HFF-Myc (cell line): ENCODE data around the gene LARGE1.

ENCODE experiments used
- DNase-seq: peaks from one replicate; pipeline ENCODE4 v3.0.0-alpha.2; 2011; ENCODE audit warnings: low read depth; ENCODE audit errors: extremely low read depth
- H3K4me3 ChIP-seq: replicated peaks from 2 replicates; pipeline ENCODE4 v1.5.1; 2011; ENCODE audit warnings: low read depth, mild to moderate bottlenecking, control low read depth, low read length
- CTCF ChIP-seq: IDR thresholded peaks from 2 replicates; pipeline ENCODE4 v1.5.1; 2012; ENCODE audit warnings: mild to moderate bottlenecking, low read depth, low read length, control low read depth; ENCODE audit errors: missing control alignments

Gene LARGE1

GRCh38 chr22:33553493-33553892 is 366.8 kb downstream of the LARGE1 start:
- H3K4me3 ChIP-seq: no peak overlapping the region
- DNase-seq: no peak
- no peak for TF ChIP-seq CTCF

GRCh38 chr22:33544707-33545106 is 375.6 kb downstream of the LARGE1 start:
- no peak for TF ChIP-seq CTCF
- no peak overlapping the region for H3K4me3 ChIP-seq
- DNase-seq: peak; percentile 14

GRCh38 chr22:33542722-33543121 is 377.6 kb downstream of the LARGE1 start:
- no peak for TF ChIP-seq CTCF
- H3K4me3 ChIP-seq: no peak overlapping the region
- DNase-seq: no peak

GRCh38 chr22:33542153-33542552 is 378.1 kb downstream of the LARGE1 start:
- DNase-seq: no peak
- no peak overlapping the region for H3K4me3 ChIP-seq
- no peak for TF ChIP-seq CTCF

GRCh38 chr22:33539902-33540751 is 380.1 kb downstream of the LARGE1 start:
- no peak for DNase-seq
- TF ChIP-seq CTCF: no peak
- no peak overlapping the region for H3K4me3 ChIP-seq

- H3K4me3 ChIP-seq: no peak overlapping the region
- no peak for TF ChIP-seq CTCF
- DNase-seq: no peak
Observed at GRCh38 chr22:33539202-33539901, 380.9 kb downstream of the LARGE1 start.
